Peyer's patch (tissue), 4 donors: ENCODE measurements around the gene CDHR2. TPM values are rescaled to one million over a fixed set of nuclear protein-coding genes. Genes with fewer than 3 reads are reported as not detected.

Experiments used
- DNase-seq, 3 donors: peaks; one replicate each; pipeline ENCODE4 v3.0.0-alpha.2; 2017 to 2019
- H3K27ac ChIP-seq, 4 donors: fragments of 200-600 bp; sonication (generic); one replicate each; pipeline ENCODE4 v1.5.1; 2016 to 2019
- H3K27me3 ChIP-seq, 2 donors: fragments of 200-600 bp; sonication (generic); one replicate each; pipeline ENCODE4 v1.5.1; 2019
- H3K36me3 ChIP-seq, 3 donors: fragments of 200-600 bp; sonication (generic); one replicate each; pipeline ENCODE4 v1.5.1; 2016 to 2019
- H3K4me1 ChIP-seq, 4 donors: fragments of 200-600 bp; sonication (generic); one replicate each; pipeline ENCODE4 v1.5.1; 2016 to 2019
- H3K4me3 ChIP-seq, 4 donors: fragments of 200-600 bp; sonication (generic); 1 replicate in 3 of 4; 2 replicates in 1 of 4; pipeline ENCODE4 v1.5.1; 2016 to 2019; ENCODE audit warnings: mild to moderate bottlenecking in 1 of 4
- H3K9me3 ChIP-seq, 4 donors: fragments of 200-600 bp; sonication (generic); one replicate each; pipeline ENCODE4 v1.5.1; 2016 to 2019; ENCODE audit warnings: mild to moderate bottlenecking in 1 of 4
- CTCF ChIP-seq, 6 experiments: fragments of 450-650 bp in 4 of 6; fragments of 200-600 bp in 2 of 6; sonication (generic) in 1 of 6; IDR thresholded peaks; one replicate each; pipeline ENCODE4 v1.5.1; 2017 to 2019; ENCODE audit warnings: antibody characterized with exemption in 6 of 6, mild to moderate bottlenecking in 3 of 6, moderate library complexity in 1 of 6
- POLR2A ChIP-seq, 2 donors: fragments of 450-650 bp; IDR thresholded peaks; one replicate each; pipeline ENCODE4 v1.5.1; 2017; ENCODE audit warnings: antibody characterized with exemption in 2 of 2, mild to moderate bottlenecking in 2 of 2, moderate library complexity in 2 of 2
- total RNA-seq, 4 donors: library from RNA; depleted of rRNA; stranded (reverse); fragments of >200 nt; gene quantifications; one replicate each; pipeline ENCODE4 v1.1.0, GENCODE V29; 2016

Gene CDHR2
- total RNA-seq, 4 donors from 2014 or later = 39.6 to 823 (median 613) TPM

- no peaks in the 10 kb centered on the region for H3K4me1 ChIP-seq
- no peak overlapping the region for H3K27ac ChIP-seq
- no peak for DNase-seq
- TF ChIP-seq POLR2A (IDR thresholded peaks at IDR 0.05) = no peak
- peaks cover 0 to 51% (median 0%) of the 10 kb centered on the region in 3 donors for H3K36me3 ChIP-seq
- no peaks in the 10 kb centered on the region for H3K9me3 ChIP-seq
- no peak overlapping the region for H3K4me3 ChIP-seq
- no peaks in the 10 kb centered on the region for H3K27me3 ChIP-seq
Observed at GRCh38 chr5:176508603-176509002, 40.5 kb upstream of the CDHR2 start.

DNA sequence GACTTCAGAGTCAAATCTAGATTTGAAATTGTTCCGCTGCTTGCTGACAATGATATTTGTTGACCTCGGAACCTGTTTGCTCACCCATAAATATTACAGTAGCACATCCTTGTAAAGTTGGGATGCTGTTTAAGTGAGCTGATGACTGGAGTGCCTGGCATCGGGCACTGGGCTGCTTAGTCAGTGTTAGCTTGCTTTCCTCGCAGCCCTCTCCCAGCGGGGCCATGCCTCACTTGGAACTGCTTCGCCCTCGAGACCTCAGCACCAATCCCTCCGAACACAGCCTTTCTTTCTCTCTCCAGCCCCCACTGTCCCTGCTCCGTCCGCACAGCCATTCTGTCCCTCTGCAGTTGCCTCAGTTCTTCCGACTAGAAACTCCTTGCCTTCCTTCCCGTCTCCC lies 35.4 kb upstream of the CDHR2 start:
- Histone ChIP-seq H3K9me3 (no peaks in the 10 kb centered on the region), H3K4me1 (no peaks in the 10 kb centered on the region), H3K36me3 (peaks cover 0 to 4% (median 0%) of the 10 kb centered on the region in 3 donors), H3K27me3 (no peaks in the 10 kb centered on the region), H3K4me3 (no peak overlapping the region), H3K27ac (no peak overlapping the region)
- DNase-seq = no peak
- TF ChIP-seq POLR2A (IDR thresholded peaks at IDR 0.05) = no peak
- no peak for TF ChIP-seq CTCF (IDR thresholded peaks at IDR 0.05)

DNA sequence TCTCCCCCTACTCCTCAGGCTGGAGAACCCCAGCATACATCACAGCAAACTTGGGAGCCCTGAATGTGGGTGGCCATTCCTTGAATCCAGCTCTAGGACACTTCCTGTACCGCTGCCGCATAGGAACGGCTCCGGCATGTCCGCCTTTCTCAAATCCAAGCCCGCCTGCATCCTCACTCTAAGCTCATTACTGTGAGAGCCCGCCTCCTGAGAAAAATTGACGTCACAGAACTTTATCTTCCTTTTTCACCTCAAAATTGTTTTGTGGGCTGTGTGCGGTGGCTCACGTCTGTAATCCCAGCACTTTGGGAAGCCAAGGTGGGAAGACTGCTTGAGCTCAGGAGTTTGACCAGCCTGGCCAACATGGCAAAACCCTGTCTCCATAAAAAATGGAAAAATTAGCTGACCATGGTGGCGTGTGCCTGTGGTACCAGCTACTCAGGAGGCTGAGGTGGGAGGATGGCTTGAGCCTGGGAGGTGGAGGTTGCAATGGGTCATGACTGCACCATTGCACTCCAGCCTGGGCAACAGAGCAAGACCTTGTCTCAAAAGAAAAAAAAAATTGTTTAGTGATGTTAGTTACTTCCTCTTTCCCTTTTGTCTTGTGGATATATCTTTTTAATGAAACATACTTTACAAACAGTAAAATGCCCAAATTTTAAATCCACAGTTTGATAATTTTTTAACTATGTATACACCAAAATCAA lies 34.7 kb upstream of the CDHR2 start:
- H3K9me3 ChIP-seq = no peaks in the 10 kb centered on the region
- no peak for DNase-seq

GRCh38 chr5:176515396-176515795 lies 33.7 kb upstream of the CDHR2 start:
- DNase-seq = no peak
- no peaks in the 10 kb centered on the region for H3K36me3 ChIP-seq
- H3K27ac ChIP-seq = peak overlapping the region in 1 of 4 donors; percentile 21
- H3K27me3 ChIP-seq = no peaks in the 10 kb centered on the region
- H3K4me3 ChIP-seq = no peak overlapping the region
- no peaks in the 10 kb centered on the region for H3K4me1 ChIP-seq
- TF ChIP-seq POLR2A (IDR thresholded peaks at IDR 0.05) = no peak
- TF ChIP-seq CTCF (IDR thresholded peaks at IDR 0.05) = no peak
- H3K9me3 ChIP-seq = no peaks in the 10 kb centered on the region

More for the DNA sequence above, 34.7 kb upstream of the CDHR2 start:
- TF ChIP-seq CTCF (IDR thresholded peaks at IDR 0.05) (no peak), POLR2A (IDR thresholded peaks at IDR 0.05) (no peak)
- H3K4me3 ChIP-seq = no peak overlapping the region
- H3K36me3 ChIP-seq = no peaks in the 10 kb centered on the region
- peak overlapping the region in 1 of 4 donors; percentile 21 for H3K27ac ChIP-seq
- no peaks in the 10 kb centered on the region for H3K27me3 ChIP-seq
- no peaks in the 10 kb centered on the region for H3K4me1 ChIP-seq

DNA sequence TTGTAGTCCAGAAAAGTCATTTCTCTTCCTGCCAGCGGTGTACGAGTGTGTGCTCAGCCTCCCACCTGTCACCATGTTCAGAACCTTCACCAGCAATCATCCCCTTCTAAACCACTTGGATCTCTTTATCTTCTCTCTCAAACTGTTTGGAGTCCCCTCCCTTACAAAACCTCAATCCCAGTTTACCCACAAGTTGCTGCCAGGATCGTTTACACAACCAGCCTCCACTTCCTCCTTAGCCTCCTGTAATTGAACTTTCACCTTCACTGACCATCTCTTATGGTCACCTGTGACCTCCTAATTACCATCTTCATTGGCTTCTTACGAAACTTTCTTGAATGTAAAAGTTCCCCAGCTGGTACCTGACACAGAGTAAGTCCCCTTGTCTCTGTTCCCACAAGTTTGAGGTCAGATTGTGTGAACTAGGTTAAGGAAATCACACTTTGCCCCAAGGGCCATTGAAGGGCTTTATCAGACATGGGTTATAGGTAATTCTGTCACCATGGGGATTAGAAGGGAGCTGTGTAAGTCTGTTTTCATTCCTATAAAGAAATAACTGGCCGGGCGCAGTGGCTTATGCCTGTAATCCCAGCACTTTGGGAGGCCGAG lies 32.0 kb upstream of the CDHR2 start:
- Histone ChIP-seq H3K27ac (no peak overlapping the region), H3K4me3 (no peak overlapping the region), H3K9me3 (no peaks in the 10 kb centered on the region), H3K27me3 (no peaks in the 10 kb centered on the region), H3K36me3 (no peaks in the 10 kb centered on the region), H3K4me1 (no peaks in the 10 kb centered on the region)
- no peak for DNase-seq
- TF ChIP-seq CTCF (IDR thresholded peaks at IDR 0.05) (no peak), POLR2A (IDR thresholded peaks at IDR 0.05) (no peak)
